GM12878 (cell line): ENCODE results near the gene BIRC7. TPM values are rescaled to one million over a fixed set of nuclear protein-coding genes. Genes with fewer than 3 reads are reported as not detected.

Experiments
- ATAC-seq: fragments of 200-7000 bp; cut with Tn5 transposase; 3 replicates; pipeline ENCODE4 v1.9.1; 2020; ENCODE audit warnings: mild to moderate bottlenecking, moderate library complexity
- BruUV-seq: library from RNA; stranded (reverse); fragments of 400-500 nt; replicated peaks from 2 replicates; lab custom pipeline; 2021; lab: Mats Ljungman, UMichigan
- CTCF ChIA-PET: fragments of 300-600 bp; sonication (Branson Sonifier 250); formaldehyde crosslinking; extraction: SDS; loops from one replicate; lab custom pipeline; 2021; ENCODE audit warnings: inconsistent platforms; lab: Yijun Ruan, JAX
- POLR2A ChIA-PET: fragments of 350-600 bp; formaldehyde crosslinking; extraction: SDS; loops from one replicate; lab custom pipeline; 2021; ENCODE audit warnings: inconsistent platforms; lab: Charles Lee
- RAD21 ChIA-PET: fragments of 300-600 bp; sonication (Branson Sonifier 250); formaldehyde crosslinking; loops from one replicate; lab custom pipeline; 2023; ENCODE audit warnings: antibody characterized with exemption; ENCODE audit not compliant: unreplicated experiment; lab: Charles Lee
- SMC1A ChIA-PET: fragments of 300-600 bp; sonication (Branson Sonifier 250); formaldehyde crosslinking; loops from one replicate; lab custom pipeline; 2023; ENCODE audit not compliant: unreplicated experiment, uncharacterized antibody; lab: Charles Lee
- DNase-seq: peaks from one replicate; pipeline ENCODE4 v3.0.0-alpha.2; 2011; ENCODE audit warnings: low read depth, low spot score
- FAIRE-seq: peaks from 3 replicates; lab custom pipeline; 2011; peaks lifted over from hg19 to GRCh38; lab: Jason Lieb, UNC
- H2AFZ ChIP-seq: 2 replicates; pipeline ENCODE4 v1.6.0; 2011; ENCODE audit warnings: low read depth, low read length, control low read depth; ENCODE audit not compliant: control insufficient read depth
- H3K27ac ChIP-seq: 2 replicates; pipeline ENCODE4 v1.5.1; 2011; ENCODE audit warnings: control low read depth; ENCODE audit not compliant: control insufficient read depth, insufficient read depth
- H3K27me3 ChIP-seq, 2 experiments: replicated peaks in 1 of 2; 2 replicates each; pipeline versions ENCODE4 v1.6.0 to v1.6.1; 2011; ENCODE audit warnings: low read length in 1 of 2; ENCODE audit not compliant: control insufficient read depth in 2 of 2, insufficient read depth in 2 of 2
- H3K36me3 ChIP-seq, 2 experiments: 2 replicates each; pipeline ENCODE4 v1.5.1; 2011; ENCODE audit warnings: low read length in 1 of 2; ENCODE audit not compliant: control insufficient read depth in 2 of 2, insufficient read depth in 2 of 2
- H3K4me1 ChIP-seq: 2 replicates; pipeline ENCODE4 v1.6.1; 2011; ENCODE audit warnings: mild to moderate bottlenecking, low read length, moderate library complexity, mixed read lengths; ENCODE audit not compliant: control insufficient read depth, insufficient read depth
- H3K4me2 ChIP-seq: 2 replicates; pipeline ENCODE4 v1.6.0; 2011; ENCODE audit warnings: control low read depth; ENCODE audit not compliant: control insufficient read depth, insufficient read depth
- H3K4me3 ChIP-seq: fragments of 200-600 bp; sonication (generic); 2 replicates; pipeline ENCODE4 v1.5.1; 2016
- H3K79me2 ChIP-seq: 2 replicates; pipeline ENCODE4 v1.6.0; 2011; ENCODE audit warnings: low read length; ENCODE audit not compliant: control insufficient read depth, insufficient read depth
- H3K9ac ChIP-seq: 2 replicates; pipeline ENCODE4 v1.8.0; 2011; ENCODE audit warnings: low read length, control low read depth, mixed read lengths; ENCODE audit not compliant: control insufficient read depth, insufficient read depth
- H3K9me3 ChIP-seq: replicated peaks from 3 replicates; pipeline ENCODE4 v1.5.1; 2011; ENCODE audit warnings: mild to moderate bottlenecking, low read length; ENCODE audit not compliant: control insufficient read depth, insufficient read depth
- H4K20me1 ChIP-seq: 2 replicates; pipeline ENCODE4 v1.6.0; 2011; ENCODE audit not compliant: control insufficient read depth, insufficient read depth
- BMI1 ChIP-seq: fragments of 450-650 bp; IDR thresholded peaks from 2 replicates; pipeline ENCODE4 v1.6.1; 2016; ENCODE audit warnings: mild to moderate bottlenecking, moderate library complexity, borderline replicate concordance
- CBFB ChIP-seq: IDR thresholded peaks from 2 replicates; pipeline ENCODE4 v1.6.1; 2016; ENCODE audit warnings: antibody characterized with exemption, low read depth
- CREM ChIP-seq: IDR thresholded peaks from 2 replicates; pipeline ENCODE4 v1.6.1; 2014; ENCODE audit warnings: antibody characterized with exemption, low read depth
- FOXK2 ChIP-seq: fragments of 450-650 bp; IDR thresholded peaks from 2 replicates; pipeline ENCODE4 v1.6.1; 2017; ENCODE audit warnings: mild to moderate bottlenecking, moderate library complexity
- IKZF1 ChIP-seq: fragments of 450-650 bp; conservative IDR thresholded peaks from 2 replicates; pipeline ENCODE4 v1.6.1; 2017; ENCODE audit warnings: antibody characterized with exemption, mild to moderate bottlenecking
- IKZF2 ChIP-seq, 2 experiments: fragments of 450-650 bp; IDR thresholded peaks; 2 replicates each; pipeline ENCODE4 v1.6.1; 2017; ENCODE audit warnings: mild to moderate bottlenecking in 2 of 2, moderate library complexity in 2 of 2
- IRF4 ChIP-seq: IDR thresholded peaks from 2 replicates; pipeline ENCODE4 v1.6.1; 2011; ENCODE audit warnings: low read depth, low read length
- JUNB ChIP-seq: IDR thresholded peaks from 2 replicates; pipeline ENCODE4 v1.6.1; 2016; ENCODE audit warnings: antibody characterized with exemption, mild to moderate bottlenecking
- NFXL1 ChIP-seq: fragments of 450-650 bp; IDR thresholded peaks from 2 replicates; pipeline ENCODE4 v1.6.1; 2017; ENCODE audit warnings: antibody characterized with exemption, mild to moderate bottlenecking, borderline replicate concordance
- POU2F2 ChIP-seq: IDR thresholded peaks from 3 replicates; pipeline ENCODE4 v1.6.1; 2011; ENCODE audit warnings: low read depth, mild to moderate bottlenecking, low read length, borderline replicate concordance
- RB1 ChIP-seq: fragments of 450-650 bp; formaldehyde crosslinking; IDR thresholded peaks from 2 replicates; pipeline ENCODE4 v1.6.1; 2017; ENCODE audit warnings: mild to moderate bottlenecking, borderline replicate concordance
- SIX5 ChIP-seq: IDR thresholded peaks from 2 replicates; pipeline ENCODE4 v1.6.1; 2011; ENCODE audit warnings: mild to moderate bottlenecking, low read depth, low read length, moderate library complexity; ENCODE audit not compliant: severe bottlenecking
- SMAD1 ChIP-seq: fragments of 450-650 bp; IDR thresholded peaks from 2 replicates; pipeline ENCODE4 v1.6.1; 2018; ENCODE audit warnings: mild to moderate bottlenecking, low read depth; ENCODE audit not compliant: partially characterized antibody
- SMARCA5 ChIP-seq: fragments of 450-650 bp; IDR thresholded peaks from 2 replicates; pipeline ENCODE4 v1.6.1; 2017; ENCODE audit warnings: mild to moderate bottlenecking
- TCF3 ChIP-seq: IDR thresholded peaks from 2 replicates; pipeline ENCODE4 v1.6.1; 2012; ENCODE audit warnings: low read depth, mild to moderate bottlenecking, low read length, borderline replicate concordance; ENCODE audit not compliant: insufficient read depth
- YBX1 ChIP-seq: fragments of 450-650 bp; IDR thresholded peaks from 2 replicates; pipeline ENCODE4 v1.6.1; 2016; ENCODE audit warnings: antibody characterized with exemption
- WGBS: methylation state at CpG from one replicate; pipeline ENCODE4 v1.1.6; 2016; ENCODE audit warnings: low lambda C conversion rate; ENCODE audit not compliant: insufficient replicate concordance, insufficient coverage; ENCODE audit errors: missing lambda C conversion rate; 5-methylcytosine and 5-hydroxymethylcytosine counted together
- in situ Hi-C: fragments of 300-500 bp; cut with MboI; formaldehyde crosslinking; loops from 9 replicates; pipeline ENCODE4 v1.14.3; 2018; ENCODE audit warnings: mixed read lengths
- intact Hi-C: fragments of 100-400 bp; cut with micrococcal nuclease; formaldehyde crosslinking; loops from one replicate; pipeline ENCODE4 v1.14.2; 2022; ENCODE audit not compliant: unreplicated experiment
- polyA plus RNA-seq, 11 experiments: library from polyadenylated mRNA; depleted of rRNA in 4 of 11; unstranded in 6 of 11; stranded (reverse) in 5 of 11; fragments of >200 nt; fragmentation: Nextera tagmentation in 4 of 11; fragmentation: Illumina TruSeq in 1 of 11; extraction: Ambion mirVana in 4 of 11; extraction: Trizol in 1 of 11; gene quantifications; 1 replicate in 1 of 11; 2 replicates in 10 of 11; pipeline versions ENCODE4 v1.2.1 to v1.2.3, GENCODE V29; 2011 to 2016; ENCODE audit warnings: inconsistent platforms in 2 of 11, missing spikeins in 2 of 11, low read depth in 1 of 11
- total RNA-seq, 4 experiments: library from RNA; depleted of rRNA in 3 of 4; stranded (reverse); fragments of >200 nt in 3 of 4; fragmentation: Illumina TruSeq in 1 of 4; extraction: Trizol in 1 of 4; gene quantifications; 2 replicates each; pipeline versions ENCODE4 v1.2.1 to v1.2.3, GENCODE V29; 2013 to 2021

BIRC7 gene
- total and polyA plus RNA-seq, 10 of the 15 experiments (the other 5 are each of a cell fraction or from before 2014, with no cell fraction given): 0.31 TPM; not detected in 9

DNA sequence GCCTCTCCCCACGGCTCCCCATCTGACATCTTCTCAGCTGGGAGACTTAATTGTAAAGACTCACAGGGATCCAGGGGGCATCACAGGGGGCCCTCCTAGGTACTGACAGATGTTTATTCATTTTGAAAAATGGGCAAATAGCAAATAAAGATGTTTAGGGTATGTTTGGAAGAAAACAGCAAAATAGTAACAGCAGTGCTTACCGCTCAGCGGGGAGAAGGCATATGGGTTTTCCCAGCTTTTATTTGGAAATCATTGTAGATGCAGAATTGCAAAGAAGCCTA lies 2.7 kb upstream of the BIRC7 start:
- in situ Hi-C loops: no loop called here
- Histone ChIP-seq H3K4me1 (no peaks in the 10 kb centered on the region), H3K9me3 (no peaks in the 10 kb centered on the region), H2AFZ (no peak overlapping the region), H4K20me1 (no peaks in the 10 kb centered on the region), H3K36me3 (no peaks in the 10 kb centered on the region), H3K4me3 (no peak overlapping the region), H3K79me2 (no peaks in the 10 kb centered on the region), H3K27me3 (peaks cover 2 to 3% of the 10 kb centered on the region in 2 experiments; a peak in 3 of 4 replicates), H3K9ac (no peak overlapping the region), H3K27ac (no peak overlapping the region), H3K4me2 (no peak overlapping the region)
- FAIRE-seq: no peak
- CTCF ChIA-PET: interaction anchor here (0.8 to 1.8 kb wide), 3 partner anchors 8 to 78 kb away, joined by 3 to 9 read pairs (median 3); no protein-coding TSS in a partner anchor
- RAD21 ChIA-PET: no interaction called here
- 29% methylated on average over 3 of the region's 3 CpGs for WGBS
- ATAC-seq: no peak
- POLR2A ChIA-PET: no interaction called here
- SMC1A ChIA-PET: interaction anchor here (1.3 kb wide), 1 partner anchor 9 kb away, joined by 3 read pairs; no protein-coding TSS in a partner anchor
- BruUV-seq: no TSS peak
- intact Hi-C loops: no loop called here
- TF ChIP-seq CREM (no peak), SMARCA5 (no peak), IKZF1 (no peak), BMI1 (no peak), IKZF2 (IDR thresholded peaks at IDR 0.05) (no peak), SIX5 (no peak), POU2F2 (no peak), FOXK2 (no peak), TCF3 (no peak), JUNB (no peak), RB1 (no peak), YBX1 (no peak), SMAD1 (no peak), CBFB (no peak), IRF4 (no peak), NFXL1 (no peak)
- no peak for DNase-seq
